Mucosa of descending colon (tissue), 3 donors: ENCODE data around the gene GSTM2. TPM values are rescaled to one million over a fixed set of nuclear protein-coding genes. Genes with fewer than 3 reads are reported as not detected.

Source experiments
- ATAC-seq: fragments of 200-7000 bp; cut with Tn5 transposase; one replicate; pipeline ENCODE4 v1.9.1; 2020; ENCODE audit warnings: mild to moderate bottlenecking, moderate library complexity
- DNase-seq, 3 donors: peaks; one replicate each; pipeline ENCODE4 v3.0.0-alpha.2; 2020
- H3K36me3 ChIP-seq: fragments of 200-600 bp; one replicate; pipeline ENCODE4 v1.8.0; 2021; ENCODE audit warnings: low read depth, mild to moderate bottlenecking
- H3K4me1 ChIP-seq: fragments of 200-600 bp; one replicate; pipeline ENCODE4 v1.8.0; 2021; ENCODE audit warnings: low read depth, mild to moderate bottlenecking
- H3K4me3 ChIP-seq: fragments of 200-600 bp; one replicate; pipeline ENCODE4 v1.8.0; 2021; ENCODE audit warnings: mild to moderate bottlenecking
- H3K9me3 ChIP-seq: fragments of 200-600 bp; one replicate; pipeline ENCODE4 v1.8.0; 2021; ENCODE audit warnings: mild to moderate bottlenecking
- intact Hi-C, 2 donors: fragments of 100-400 bp; cut with DNase I in 1 of 2; cut with micrococcal nuclease in 1 of 2; formaldehyde crosslinking; loops; one replicate each; pipeline versions ENCODE4 v1.11.0 to v1.11.1; 2022; cut with DNase I, micrococcal nuclease
- total RNA-seq, 3 donors: library from RNA; stranded (reverse); fragmentation: NEBNext Ultra II Directional in 2 of 3; extraction: Animal tissue kit (Norgen Biotek cat#: 25700) in 2 of 3; gene quantifications; one replicate each; pipeline versions ENCODE4 v1.2.1 to v1.2.4, GENCODE V29; 2021 to 2023
- TF ChIP-seq, protein P1 (sequence below): fragments of 200-600 bp; IDR thresholded peaks from one replicate; pipeline ENCODE4 v1.8.0; 2022; ENCODE audit warnings: antibody characterized with exemption, mild to moderate bottlenecking
- donor health status: DM: no; HTN: no; CAD: no; lungs with moderate emphysema.
- donor health status: DM: no; HTN: no; CAD: no.
- donor health status: DM: no; HTN: yes; CAD: no.

The GSTM2 gene
- total RNA-seq, 3 donors from 2014 or later, result 23.8 to 87.7 (median 41.0) TPM

DNA sequence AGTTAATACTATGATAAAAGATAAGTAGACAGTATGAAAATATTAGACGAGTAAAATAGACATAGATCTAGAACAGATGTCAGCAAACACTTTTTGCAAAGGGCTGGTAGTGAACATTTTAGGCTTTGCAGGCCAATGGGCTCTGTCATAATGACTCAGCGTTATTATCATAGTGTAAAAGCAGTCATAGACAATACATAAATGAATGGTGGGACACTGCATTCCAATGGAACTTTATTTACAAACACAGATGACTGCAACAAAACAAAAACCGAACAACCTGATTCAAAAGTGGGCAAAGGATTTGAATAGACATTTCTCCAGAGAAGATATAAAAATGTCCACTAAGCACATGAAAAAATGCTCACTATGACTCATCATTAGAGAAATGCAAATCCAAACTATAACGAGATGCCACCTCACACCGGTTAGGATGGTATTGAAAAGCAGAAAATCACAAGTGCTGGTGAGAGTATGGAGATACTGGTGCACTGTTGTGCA, 51.5 kb downstream of the GSTM2 start:
- H3K4me3 ChIP-seq, result no peak overlapping the region
- peaks cover 4% of the 10 kb centered on the region for H3K4me1 ChIP-seq
- H3K9me3 ChIP-seq, result no peaks in the 10 kb centered on the region
- intact Hi-C loops, result no loop called here
- TF ChIP-seq, protein P1, sequence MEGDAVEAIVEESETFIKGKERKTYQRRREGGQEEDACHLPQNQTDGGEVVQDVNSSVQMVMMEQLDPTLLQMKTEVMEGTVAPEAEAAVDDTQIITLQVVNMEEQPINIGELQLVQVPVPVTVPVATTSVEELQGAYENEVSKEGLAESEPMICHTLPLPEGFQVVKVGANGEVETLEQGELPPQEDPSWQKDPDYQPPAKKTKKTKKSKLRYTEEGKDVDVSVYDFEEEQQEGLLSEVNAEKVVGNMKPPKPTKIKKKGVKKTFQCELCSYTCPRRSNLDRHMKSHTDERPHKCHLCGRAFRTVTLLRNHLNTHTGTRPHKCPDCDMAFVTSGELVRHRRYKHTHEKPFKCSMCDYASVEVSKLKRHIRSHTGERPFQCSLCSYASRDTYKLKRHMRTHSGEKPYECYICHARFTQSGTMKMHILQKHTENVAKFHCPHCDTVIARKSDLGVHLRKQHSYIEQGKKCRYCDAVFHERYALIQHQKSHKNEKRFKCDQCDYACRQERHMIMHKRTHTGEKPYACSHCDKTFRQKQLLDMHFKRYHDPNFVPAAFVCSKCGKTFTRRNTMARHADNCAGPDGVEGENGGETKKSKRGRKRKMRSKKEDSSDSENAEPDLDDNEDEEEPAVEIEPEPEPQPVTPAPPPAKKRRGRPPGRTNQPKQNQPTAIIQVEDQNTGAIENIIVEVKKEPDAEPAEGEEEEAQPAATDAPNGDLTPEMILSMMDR, result no peak
- DNase-seq (no peak), ATAC-seq (no peak)
- H3K36me3 ChIP-seq, result no peaks in the 10 kb centered on the region

DNA sequence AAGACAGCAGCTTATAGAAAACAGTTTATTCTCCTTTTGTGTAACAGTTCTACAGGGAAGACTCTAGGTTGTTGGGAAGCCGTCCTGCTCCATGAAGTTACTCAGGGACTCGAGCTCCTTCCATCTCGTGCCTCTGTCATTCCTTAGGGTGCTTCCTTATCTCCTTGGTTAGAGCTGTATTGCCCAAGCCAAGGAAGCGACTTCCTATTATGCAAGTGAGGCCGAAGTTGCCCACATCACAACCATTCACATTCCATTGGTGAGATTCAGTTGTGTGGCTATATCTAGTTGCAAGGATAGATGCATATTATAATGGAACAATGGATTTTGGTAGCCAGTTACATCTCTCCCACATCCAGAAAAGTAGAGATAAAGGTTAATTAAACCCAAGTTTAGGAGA, 53.2 kb downstream of the GSTM2 start:
- TF ChIP-seq, protein P1, result no peak
- Histone ChIP-seq H3K36me3 (no peaks in the 10 kb centered on the region), H3K4me3 (no peak overlapping the region), H3K9me3 (no peaks in the 10 kb centered on the region), H3K4me1 (peaks cover 4% of the 10 kb centered on the region)
- ATAC-seq (no peak), DNase-seq (no peak)
- intact Hi-C loops, result no loop called here

- Histone ChIP-seq H3K4me1 (peaks cover 4% of the 10 kb centered on the region), H3K36me3 (no peaks in the 10 kb centered on the region), H3K9me3 (no peaks in the 10 kb centered on the region), H3K4me3 (no peak overlapping the region)
- no peak for DNase-seq
- TF ChIP-seq, protein P1, result no peak
- no peak for ATAC-seq
- intact Hi-C loops, result no loop called here
These were observed 54.1 kb downstream of the GSTM2 start for GRCh38 chr1:109721971-109722370.

DNA sequence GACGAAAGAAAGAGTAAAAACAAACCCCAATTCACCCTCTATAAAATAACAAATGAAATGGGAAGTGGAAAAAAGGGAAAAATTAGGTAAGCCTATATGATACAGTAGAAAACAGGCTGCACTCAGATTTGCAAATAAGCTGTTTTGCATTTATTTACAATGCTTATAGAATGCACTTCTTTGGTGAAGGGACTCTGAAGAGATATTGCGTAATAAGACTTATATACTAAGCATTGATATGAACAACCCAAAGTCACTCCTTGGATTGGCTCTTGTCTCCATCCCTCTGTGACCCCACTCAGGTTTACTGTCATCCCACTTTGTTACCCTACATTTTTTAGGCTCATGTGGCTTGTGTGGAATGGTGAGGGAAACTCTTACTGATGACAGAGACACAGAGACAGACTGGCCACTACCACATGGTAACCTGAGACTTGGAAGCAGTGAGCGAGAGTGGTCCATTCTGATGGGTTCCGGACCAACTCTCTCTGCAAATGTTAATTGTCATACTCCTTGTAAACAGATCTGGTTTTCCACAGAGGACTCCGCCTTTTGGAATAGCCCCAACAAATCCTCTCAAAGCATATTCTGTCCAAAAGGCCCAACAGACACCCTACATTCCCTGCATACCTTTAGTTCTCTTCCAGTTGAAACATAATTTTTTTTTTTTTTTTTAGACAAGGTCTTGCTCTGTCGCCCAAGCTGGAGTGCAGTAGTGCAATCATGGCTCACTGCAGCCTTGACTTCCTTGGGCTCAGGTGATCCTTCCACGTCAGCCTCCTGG, 55.2 kb downstream of the GSTM2 start:
- intact Hi-C loops, result no loop called here
- DNase-seq, result no peak
- Histone ChIP-seq H3K9me3 (no peaks in the 10 kb centered on the region), H3K36me3 (no peaks in the 10 kb centered on the region), H3K4me3 (no peak overlapping the region), H3K4me1 (peaks cover 4% of the 10 kb centered on the region)
- TF ChIP-seq, protein P1, result no peak
- no peak for ATAC-seq

Other genes with a start within 250 kb of the GSTM2 start
- 100 to 1,000 TPM in 1 of 3 donors, 10 to 100 TPM in 2; 67.9 to 103 (median 71.0) TPM for gene PSMA5, start 241.6 kb upstream of the GSTM2 start, total RNA-seq
- gene SYPL2, start 201.5 kb upstream of the GSTM2 start, total RNA-seq, result 1 to 10 TPM in 1 of 3 donors, under 1 TPM in 2; 0.12 to 6.6 (median 0.34) TPM
- 1 to 10 TPM; 2.5 to 4.4 (median 3.5) TPM for gene ATXN7L2, start 184.2 kb upstream of the GSTM2 start, total RNA-seq
- gene CYB561D1, start 174.0 kb upstream of the GSTM2 start, total RNA-seq, result 10 to 100 TPM; 16.0 to 18.7 (median 18.1) TPM
- 1 to 10 TPM; 2.2 to 9.9 (median 3.9) TPM for gene AMIGO1, start 158.3 kb upstream of the GSTM2 start, total RNA-seq
- under 1 TPM in 1 of 3 donors, not detected in 2; 0.25 TPM for gene GPR61, start 128.2 kb upstream of the GSTM2 start, total RNA-seq
- 1 to 10 TPM; 6.5 to 8.3 (median 7.6) TPM for gene GNAI3, start 119.4 kb upstream of the GSTM2 start, total RNA-seq
- gene GNAT2, start 48.4 kb upstream of the GSTM2 start, total RNA-seq, result not detected
- gene AMPD2, start 48.2 kb upstream of the GSTM2 start, total RNA-seq, result 10 to 100 TPM; 35.6 to 47.4 (median 40.9) TPM
- 10 to 100 TPM; 63.4 to 96.3 (median 74.2) TPM for gene GSTM4, start 12.0 kb upstream of the GSTM2 start, total RNA-seq
- 10 to 100 TPM; 18.0 to 30.6 (median 20.0) TPM for gene GSTM1, start 19.8 kb downstream of the GSTM2 start, total RNA-seq
- 1 to 10 TPM; 2.5 to 6.1 (median 4.8) TPM for gene GSTM5, start 44.2 kb downstream of the GSTM2 start, total RNA-seq
- gene GSTM3, start 73.0 kb downstream of the GSTM2 start, total RNA-seq, result 10 to 100 TPM in 2 of 3 donors, 1 to 10 TPM in 1; 4.9 to 84.8 (median 12.4) TPM
- 100 to 1,000 TPM; 211 to 539 (median 356) TPM for gene EPS8L3, start 95.9 kb downstream of the GSTM2 start, total RNA-seq
- gene CSF1, start 242.8 kb downstream of the GSTM2 start, total RNA-seq, result 10 to 100 TPM in 2 of 3 donors, 1 to 10 TPM in 1; 6.5 to 34.4 (median 19.9) TPM